ENCODE measurements around the gene PDE11A. TPM values are rescaled to one million over a fixed set of nuclear protein-coding genes. Genes with fewer than 3 reads are reported as not detected.
A peak's percentile ranks its signal among the peaks of the same experiment; 100 is the strongest.

The PDE11A gene
- total and polyA plus RNA-seq, 5 donors from 2014 or later = not detected

DNA sequence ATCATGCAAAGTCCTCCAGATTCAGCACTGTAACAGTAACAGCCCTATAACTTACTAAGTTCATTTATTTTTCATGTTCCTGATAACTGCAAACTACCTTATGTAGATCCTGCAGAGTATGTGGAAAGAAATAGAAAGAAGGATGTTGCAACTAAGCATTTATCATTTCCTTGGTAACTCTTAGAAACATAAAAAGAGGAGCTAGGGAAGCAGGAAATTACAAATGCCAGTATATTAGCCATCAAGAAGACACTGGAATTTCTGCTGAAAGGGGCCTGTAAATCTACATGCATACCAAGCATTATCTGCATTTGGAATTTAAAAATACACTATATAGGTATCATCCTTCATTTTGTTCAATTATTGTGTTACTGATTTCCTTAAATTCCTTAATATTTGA, 66.8 kb downstream of the PDE11A start:
- Histone ChIP-seq H3K9me3 (ENCODE audit: control insufficient read depth in 2 of 2, low read length in 2 of 2) (no peaks in the 10 kb centered on the region), H3K36me3 (ENCODE audit: control insufficient read depth, insufficient read depth, low read length) (no peaks in the 10 kb centered on the region), H3K4me1 (ENCODE audit: control insufficient read depth, insufficient read depth, low read length, poor library complexity, severe bottlenecking) (no peaks in the 10 kb centered on the region), H3K27ac (ENCODE audit: insufficient read depth, low read length, poor library complexity, severe bottlenecking) (no peak overlapping the region), H3K4me3 (ENCODE audit: low read depth, low read length) (no peak overlapping the region), H3K27me3 (ENCODE audit: control insufficient read depth, insufficient read depth, low read length) (no peaks in the 10 kb centered on the region)
- Mint-ChIP-seq H3K27me3 (peaks cover 6% of the 10 kb centered on the region), H3K36me3 (no peaks in the 10 kb centered on the region), H3K4me3 (no peak overlapping the region), H3K4me1 (no peaks in the 10 kb centered on the region), H3K27ac (no peak overlapping the region), H3K9me3 (peaks cover 0 to 2% (median 0%) of the 10 kb centered on the region in 7 donors)
- DNase-seq = no peak
- no peak for ATAC-seq (ENCODE audit: low read depth in 2 of 2)

DNA sequence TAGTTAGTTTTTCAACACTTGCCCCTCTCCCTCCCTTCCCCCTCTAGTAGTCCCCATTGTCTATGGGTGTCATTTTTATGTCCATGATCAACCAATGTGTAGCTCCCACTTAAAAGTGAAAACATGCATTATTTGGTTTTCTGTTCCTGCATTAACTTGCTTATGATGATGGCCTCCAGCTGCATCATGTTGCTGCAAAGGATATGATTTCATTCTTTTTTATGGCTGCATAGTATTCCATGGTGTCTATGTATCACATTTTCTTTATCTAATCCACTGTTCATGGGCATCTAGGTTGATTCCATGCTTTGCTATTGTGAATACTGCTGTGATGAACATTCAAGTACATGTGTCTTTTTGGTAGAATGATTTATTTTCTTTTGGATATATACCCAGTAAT, 70.5 kb downstream of the PDE11A start:
- Histone ChIP-seq H3K4me3 (ENCODE audit: low read depth, low read length) (no peak overlapping the region), H3K9me3 (ENCODE audit: control insufficient read depth in 2 of 2, low read length in 2 of 2) (no peaks in the 10 kb centered on the region), H3K27ac (ENCODE audit: insufficient read depth, low read length, poor library complexity, severe bottlenecking) (no peak overlapping the region), H3K27me3 (ENCODE audit: control insufficient read depth, insufficient read depth, low read length) (no peaks in the 10 kb centered on the region), H3K4me1 (ENCODE audit: control insufficient read depth, insufficient read depth, low read length, poor library complexity, severe bottlenecking) (no peaks in the 10 kb centered on the region), H3K36me3 (ENCODE audit: control insufficient read depth, insufficient read depth, low read length) (no peaks in the 10 kb centered on the region)
- Mint-ChIP-seq H3K27ac (no peak overlapping the region), H3K27me3 (peaks cover 4% of the 10 kb centered on the region), H3K4me3 (no peak overlapping the region), H3K4me1 (no peaks in the 10 kb centered on the region), H3K9me3 (peaks cover 0 to 2% (median 0%) of the 10 kb centered on the region in 7 donors), H3K36me3 (no peaks in the 10 kb centered on the region)
- no peak for DNase-seq
- no peak for ATAC-seq (ENCODE audit: low read depth in 2 of 2)

DNA sequence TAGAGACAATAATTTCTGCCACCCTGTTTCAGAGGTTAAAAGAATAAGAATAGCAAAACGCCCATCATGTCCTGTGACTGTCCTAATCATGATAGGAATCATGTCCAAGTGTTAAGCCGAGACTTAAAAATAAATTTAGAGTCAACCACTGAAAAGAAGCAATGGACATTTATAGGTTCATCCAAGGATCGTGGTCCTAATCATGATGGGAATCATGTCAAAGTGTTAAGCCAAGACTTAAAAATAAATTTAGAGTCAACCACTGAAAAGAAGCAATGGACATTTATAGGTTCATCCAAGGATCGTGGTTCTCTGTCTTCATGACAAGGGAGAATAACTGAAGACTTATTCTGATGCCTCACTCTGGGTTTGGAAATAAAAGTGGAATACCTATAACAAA, 73.6 kb downstream of the PDE11A start:
- H3K4me1 ChIP-seq (ENCODE audit: control insufficient read depth, insufficient read depth, low read length, poor library complexity, severe bottlenecking) = no peaks in the 10 kb centered on the region
- H3K36me3 ChIP-seq (ENCODE audit: control insufficient read depth, insufficient read depth, low read length) = no peaks in the 10 kb centered on the region
- H3K4me1 Mint-ChIP-seq = no peaks in the 10 kb centered on the region
- H3K9me3 ChIP-seq (ENCODE audit: control insufficient read depth in 2 of 2, low read length in 2 of 2) = no peaks in the 10 kb centered on the region
- no peaks in the 10 kb centered on the region for H3K9me3 Mint-ChIP-seq
- no peak overlapping the region for H3K4me3 Mint-ChIP-seq
- H3K4me3 ChIP-seq (ENCODE audit: low read depth, low read length) = no peak overlapping the region
- no peak overlapping the region for H3K27ac ChIP-seq (ENCODE audit: insufficient read depth, low read length, poor library complexity, severe bottlenecking)
- H3K27ac Mint-ChIP-seq = no peak overlapping the region
- no peaks in the 10 kb centered on the region for H3K36me3 Mint-ChIP-seq
- H3K27me3 Mint-ChIP-seq = peaks cover 6% of the 10 kb centered on the region
- H3K27me3 ChIP-seq (ENCODE audit: control insufficient read depth, insufficient read depth, low read length) = no peaks in the 10 kb centered on the region
- no peak for ATAC-seq (ENCODE audit: low read depth in 2 of 2)
- DNase-seq = no peak

DNA sequence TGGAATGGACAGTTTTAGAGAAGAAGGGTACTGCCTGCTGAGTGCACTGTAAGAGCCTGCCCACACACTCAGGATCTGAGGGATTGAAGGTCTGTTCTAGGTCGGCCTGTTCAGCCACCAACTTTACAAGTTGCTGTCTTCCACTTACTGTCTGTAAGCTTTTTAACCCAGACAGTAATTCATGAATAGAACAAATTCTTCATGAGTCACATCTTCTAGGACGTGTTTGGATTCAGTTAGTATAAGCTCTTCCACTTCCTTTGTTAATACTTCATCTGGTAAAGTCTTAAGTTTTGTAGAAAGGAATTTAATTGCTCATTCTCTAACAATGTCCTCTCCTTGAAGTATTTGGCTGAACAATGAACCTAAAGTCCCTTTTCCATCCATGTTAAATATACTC, 74.6 kb downstream of the PDE11A start:
- DNase-seq (no peak), ATAC-seq (ENCODE audit: low read depth in 2 of 2) (no peak)
- Mint-ChIP-seq H3K27ac (no peak overlapping the region), H3K27me3 (peaks cover 6% of the 10 kb centered on the region), H3K36me3 (no peaks in the 10 kb centered on the region), H3K4me1 (no peaks in the 10 kb centered on the region), H3K4me3 (no peak overlapping the region), H3K9me3 (no peaks in the 10 kb centered on the region)
- no peak overlapping the region for H3K4me3 ChIP-seq (ENCODE audit: low read depth, low read length)
- H3K27ac ChIP-seq (ENCODE audit: insufficient read depth, low read length, poor library complexity, severe bottlenecking) = no peak overlapping the region
- H3K9me3 ChIP-seq (ENCODE audit: control insufficient read depth in 2 of 2, low read length in 2 of 2) = no peaks in the 10 kb centered on the region
- no peaks in the 10 kb centered on the region for H3K27me3 ChIP-seq (ENCODE audit: control insufficient read depth, insufficient read depth, low read length)
- H3K4me1 ChIP-seq (ENCODE audit: control insufficient read depth, insufficient read depth, low read length, poor library complexity, severe bottlenecking) = no peaks in the 10 kb centered on the region
- H3K36me3 ChIP-seq (ENCODE audit: control insufficient read depth, insufficient read depth, low read length) = no peaks in the 10 kb centered on the region

DNA sequence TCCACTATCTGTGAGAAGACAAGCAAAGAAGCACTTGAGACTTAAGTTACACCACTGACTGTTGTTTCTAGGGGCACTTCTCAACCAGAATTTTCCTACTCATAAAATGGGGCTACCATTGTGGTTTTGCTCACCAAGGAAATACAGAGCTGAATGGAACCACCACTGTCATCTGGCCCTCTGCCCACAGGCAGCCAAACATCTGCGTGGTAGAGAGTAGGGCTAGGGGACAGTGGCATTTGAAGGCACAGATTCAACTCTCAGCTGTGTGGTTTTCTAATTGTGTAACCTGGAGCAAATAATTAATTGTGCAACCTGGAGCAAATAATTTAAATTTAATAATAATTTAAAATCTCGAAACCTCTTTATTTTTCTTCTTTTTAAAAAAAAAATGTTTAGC, 79.6 kb downstream of the PDE11A start:
- Histone ChIP-seq H3K4me1 (ENCODE audit: control insufficient read depth, insufficient read depth, low read length, poor library complexity, severe bottlenecking) (no peaks in the 10 kb centered on the region), H3K4me3 (ENCODE audit: low read depth, low read length) (no peak overlapping the region), H3K27ac (ENCODE audit: insufficient read depth, low read length, poor library complexity, severe bottlenecking) (no peak overlapping the region), H3K36me3 (ENCODE audit: control insufficient read depth, insufficient read depth, low read length) (no peaks in the 10 kb centered on the region), H3K27me3 (ENCODE audit: control insufficient read depth, insufficient read depth, low read length) (no peaks in the 10 kb centered on the region), H3K9me3 (ENCODE audit: control insufficient read depth in 2 of 2, low read length in 2 of 2) (no peaks in the 10 kb centered on the region)
- no peak overlapping the region for H3K4me3 Mint-ChIP-seq
- DNase-seq (no peak), ATAC-seq (ENCODE audit: low read depth in 2 of 2) (no peak)
- H3K4me1 Mint-ChIP-seq = no peaks in the 10 kb centered on the region
- no peaks in the 10 kb centered on the region for H3K36me3 Mint-ChIP-seq
- no peak overlapping the region for H3K27ac Mint-ChIP-seq
- peaks cover 6% of the 10 kb centered on the region for H3K27me3 Mint-ChIP-seq
- H3K9me3 Mint-ChIP-seq = no peaks in the 10 kb centered on the region

DNA sequence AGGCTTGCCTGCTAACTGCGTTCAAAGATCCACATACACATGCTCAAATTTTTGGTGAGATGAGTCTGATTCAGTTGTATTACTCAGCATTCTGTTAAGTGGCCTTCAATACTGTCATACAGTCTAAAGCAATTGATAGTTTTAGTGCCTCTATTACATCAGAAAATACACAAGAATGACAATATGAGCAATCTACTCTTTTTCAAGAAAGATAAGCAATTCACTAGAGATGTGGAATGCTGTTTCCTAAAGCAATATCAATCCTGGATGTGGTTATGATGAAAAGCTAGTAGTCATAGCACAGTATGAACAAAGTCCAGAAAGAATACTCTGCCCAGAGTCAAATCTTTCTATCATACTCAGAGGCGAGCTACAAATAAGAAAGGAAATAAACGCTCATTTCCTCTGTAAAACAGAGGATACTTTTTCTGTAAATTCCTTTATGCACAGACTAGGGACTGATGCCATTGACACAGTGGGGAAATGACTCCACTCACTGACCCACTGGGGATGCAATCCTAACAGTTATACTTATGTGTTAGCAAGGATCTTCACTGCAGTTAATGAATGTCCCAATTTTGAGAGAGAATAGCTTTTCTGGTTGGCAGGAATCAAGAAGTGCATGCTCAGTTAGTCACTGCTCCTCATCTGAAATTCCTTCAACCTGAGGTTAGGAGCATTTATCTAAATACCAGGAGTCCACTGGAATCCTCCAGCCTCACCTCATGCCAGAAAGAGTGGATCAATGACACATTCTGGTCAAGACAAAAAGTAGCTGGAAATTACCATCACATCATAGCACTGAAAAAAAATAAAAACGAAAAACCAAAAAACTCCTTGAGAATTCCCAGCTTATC, 83.3 kb downstream of the PDE11A start:
- no peak for DNase-seq
- no peaks in the 10 kb centered on the region for H3K4me1 Mint-ChIP-seq

DNA sequence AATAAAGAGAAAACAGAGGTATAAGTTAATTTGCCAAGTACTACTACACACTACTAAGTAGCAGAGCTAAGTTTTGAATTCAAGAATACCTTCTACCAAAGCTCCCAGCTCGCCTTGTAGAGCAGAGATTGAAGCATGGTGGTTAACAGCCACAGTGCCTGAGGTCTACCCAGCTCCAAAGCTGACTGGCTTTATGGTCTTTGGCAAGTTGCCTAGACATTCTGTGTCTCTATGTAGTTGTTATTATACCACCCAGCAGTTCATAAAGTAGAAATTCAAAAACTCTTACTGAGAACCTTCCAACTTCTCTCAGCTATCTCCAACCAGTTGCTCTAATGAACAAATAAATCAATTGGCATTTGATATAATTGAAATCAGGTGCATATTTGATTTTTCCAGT, 87.8 kb downstream of the PDE11A start:
- no peaks in the 10 kb centered on the region for H3K4me1 ChIP-seq (ENCODE audit: control insufficient read depth, insufficient read depth, low read length, poor library complexity, severe bottlenecking)
- no peaks in the 10 kb centered on the region for H3K9me3 ChIP-seq (ENCODE audit: control insufficient read depth in 2 of 2, low read length in 2 of 2)
- DNase-seq = no peak
- no peaks in the 10 kb centered on the region for H3K36me3 ChIP-seq (ENCODE audit: control insufficient read depth, insufficient read depth, low read length)
- no peaks in the 10 kb centered on the region for H3K9me3 Mint-ChIP-seq
- H3K4me3 ChIP-seq (ENCODE audit: low read depth, low read length) = no peak overlapping the region
- H3K27ac Mint-ChIP-seq = no peak overlapping the region
- no peak overlapping the region for H3K27ac ChIP-seq (ENCODE audit: insufficient read depth, low read length, poor library complexity, severe bottlenecking)
- H3K27me3 ChIP-seq (ENCODE audit: control insufficient read depth, insufficient read depth, low read length) = no peaks in the 10 kb centered on the region
- peaks cover 4% of the 10 kb centered on the region for H3K27me3 Mint-ChIP-seq
- H3K4me3 Mint-ChIP-seq = no peak overlapping the region
- H3K36me3 Mint-ChIP-seq = no peaks in the 10 kb centered on the region
- H3K4me1 Mint-ChIP-seq = no peaks in the 10 kb centered on the region
- ATAC-seq (ENCODE audit: low read depth in 2 of 2) = no peak

More for the DNA sequence above, 83.3 kb downstream of the PDE11A start:
- H3K4me1 ChIP-seq (ENCODE audit: control insufficient read depth, insufficient read depth, low read length, poor library complexity, severe bottlenecking) = no peaks in the 10 kb centered on the region
- no peaks in the 10 kb centered on the region for H3K36me3 ChIP-seq (ENCODE audit: control insufficient read depth, insufficient read depth, low read length)
- H3K27me3 Mint-ChIP-seq = no peaks in the 10 kb centered on the region
- H3K4me3 ChIP-seq (ENCODE audit: low read depth, low read length) = no peak overlapping the region
- ATAC-seq (ENCODE audit: low read depth in 2 of 2) = no peak
- H3K4me3 Mint-ChIP-seq = no peak overlapping the region
- H3K27me3 ChIP-seq (ENCODE audit: control insufficient read depth, insufficient read depth, low read length) = no peaks in the 10 kb centered on the region
- no peaks in the 10 kb centered on the region for H3K9me3 Mint-ChIP-seq
- no peak overlapping the region for H3K27ac ChIP-seq (ENCODE audit: insufficient read depth, low read length, poor library complexity, severe bottlenecking)
- H3K36me3 Mint-ChIP-seq = no peaks in the 10 kb centered on the region
- H3K27ac Mint-ChIP-seq = no peak overlapping the region
- H3K9me3 ChIP-seq (ENCODE audit: control insufficient read depth in 2 of 2, low read length in 2 of 2) = no peaks in the 10 kb centered on the region

DNA sequence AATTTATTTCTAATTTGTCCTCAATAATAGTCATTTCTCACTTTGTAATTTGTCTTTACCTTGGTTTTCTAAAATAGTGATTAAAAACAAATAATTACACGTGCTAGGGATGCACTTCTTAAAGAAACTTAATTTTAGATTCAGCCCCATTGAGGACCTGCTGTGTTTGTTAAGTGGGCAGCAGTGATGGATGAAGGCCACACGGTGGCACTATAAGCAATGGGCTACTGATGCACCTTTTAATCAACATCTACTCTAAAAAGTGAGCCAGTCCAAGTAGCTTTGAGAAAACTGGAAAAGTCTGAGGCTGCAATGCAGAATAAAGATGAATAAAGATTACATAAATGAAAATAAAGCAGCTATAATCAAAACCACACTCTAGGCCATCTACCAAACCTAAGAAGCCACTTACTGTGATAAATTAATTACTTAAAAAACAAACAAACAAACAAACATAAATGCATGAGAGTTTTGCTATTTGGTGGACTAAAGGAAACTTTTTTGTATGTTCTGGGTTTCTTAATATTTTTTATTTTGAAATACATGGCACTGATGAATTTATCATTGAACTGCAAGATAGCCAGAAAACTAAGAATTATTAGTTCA, 89.3 kb downstream of the PDE11A start:
- no peak overlapping the region for H3K4me3 ChIP-seq (ENCODE audit: low read depth, low read length)
- H3K36me3 Mint-ChIP-seq = no peaks in the 10 kb centered on the region
- no peak for ATAC-seq (ENCODE audit: low read depth in 2 of 2)
- no peaks in the 10 kb centered on the region for H3K4me1 ChIP-seq (ENCODE audit: control insufficient read depth, insufficient read depth, low read length, poor library complexity, severe bottlenecking)
- no peaks in the 10 kb centered on the region for H3K9me3 ChIP-seq (ENCODE audit: control insufficient read depth in 2 of 2, low read length in 2 of 2)
- peak in 1 of 3 donors; percentile 43 for DNase-seq
- peaks cover 4% of the 10 kb centered on the region for H3K27me3 Mint-ChIP-seq
- no peaks in the 10 kb centered on the region for H3K9me3 Mint-ChIP-seq
- H3K27ac ChIP-seq (ENCODE audit: insufficient read depth, low read length, poor library complexity, severe bottlenecking) = no peak overlapping the region
- H3K4me3 Mint-ChIP-seq = no peak overlapping the region
- no peaks in the 10 kb centered on the region for H3K4me1 Mint-ChIP-seq
- H3K27ac Mint-ChIP-seq = no peak overlapping the region
- H3K36me3 ChIP-seq (ENCODE audit: control insufficient read depth, insufficient read depth, low read length) = no peaks in the 10 kb centered on the region
- no peaks in the 10 kb centered on the region for H3K27me3 ChIP-seq (ENCODE audit: control insufficient read depth, insufficient read depth, low read length)

Data from CD4-positive, CD25-positive, alpha-beta regulatory T cell (primary cell).